GM23248 (cell line): ENCODE measurements around the gene TTLL9.

Source experiments
- EZH2 ChIP-seq: fragments of 200-600 bp; sonication (generic); IDR thresholded peaks from 2 replicates; pipeline ENCODE4 v1.6.1; 2018; ENCODE audit warnings: antibody characterized with exemption, mild to moderate bottlenecking; ENCODE audit not compliant: insufficient read depth, poor library complexity, severe bottlenecking
- EZH2phosphoT487 ChIP-seq: fragments of 200-600 bp; sonication (generic); IDR thresholded peaks from 2 replicates; pipeline ENCODE4 v1.6.1; 2018; ENCODE audit warnings: antibody characterized with exemption, moderate library complexity, mild to moderate bottlenecking, low read depth; ENCODE audit not compliant: insufficient read depth

GRCh38 chr20:31934968-31935764 lies 64.7 kb downstream of the TTLL9 start:
- no peak for TF ChIP-seq EZH2
- TF ChIP-seq EZH2phosphoT487: no peak
